NCI-H82 treated with DMSO at 0.1 percent for 48 hours (cell line): Measurements from ENCODE around the gene CPXM2.
A peak's percentile ranks its signal among the peaks of the same experiment; 100 is the strongest.

Source experiments
- DNase-seq: peaks from one replicate; lab custom pipeline; 2025; ENCODE audit not compliant: unreplicated experiment; lab: John Stamatoyannopoulos, UW

CPXM2 gene

DNA sequence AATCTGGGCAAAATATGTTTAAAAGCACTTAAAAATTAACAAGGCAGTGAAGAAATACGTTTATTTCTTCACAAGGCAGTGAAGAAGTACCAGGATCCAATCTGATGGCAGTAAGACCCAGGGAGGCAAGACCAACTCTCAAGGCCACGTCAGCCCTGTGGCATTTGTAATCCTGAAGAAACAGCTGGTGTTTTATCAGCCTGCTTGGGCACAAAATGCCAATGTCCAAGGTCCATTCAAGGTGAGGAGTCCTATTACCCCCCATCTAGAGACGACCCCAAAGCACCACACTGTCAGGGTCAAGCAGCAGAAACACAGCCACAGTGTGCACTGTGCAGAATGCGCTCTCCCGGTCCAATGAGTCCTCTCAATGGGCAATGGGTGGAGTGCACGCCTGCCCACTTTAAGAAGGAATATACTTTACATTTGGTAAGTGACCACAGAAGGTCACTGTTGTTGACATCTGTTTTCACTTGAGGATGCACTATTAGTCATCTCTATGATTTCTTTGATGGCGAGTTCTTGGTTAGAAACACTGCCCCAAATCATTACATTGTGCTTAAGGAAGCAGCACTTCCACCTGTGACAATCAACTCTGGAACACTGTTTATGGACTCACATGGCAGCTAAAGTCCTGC lies 12.8 kb downstream of the CPXM2 start:
- no peak for DNase-seq

DNA sequence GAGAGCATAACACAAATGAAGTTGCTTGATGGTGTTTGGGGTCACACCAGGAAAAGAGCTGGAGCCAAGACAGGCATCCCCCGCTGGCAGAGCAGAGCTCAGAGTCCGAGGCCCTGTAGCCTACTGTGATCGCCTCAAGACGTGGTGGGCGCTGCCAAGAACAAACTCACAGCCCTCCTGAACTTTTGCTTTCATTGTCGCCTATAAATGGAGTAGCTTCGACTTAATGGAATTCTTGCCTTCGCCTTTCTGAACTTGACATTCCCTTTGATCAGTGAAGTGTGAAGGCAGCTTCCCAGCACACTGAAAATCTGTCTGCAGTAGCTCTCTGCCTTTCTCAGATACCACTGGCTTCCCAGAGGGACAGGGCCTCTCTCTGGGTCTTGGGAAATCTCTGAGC lies 21.3 kb downstream of the CPXM2 start:
- DNase-seq, result no peak

- no peak for DNase-seq
Measured at GRCh38 chr10:123869020-123869414, 22.6 kb downstream of the CPXM2 start.

DNA sequence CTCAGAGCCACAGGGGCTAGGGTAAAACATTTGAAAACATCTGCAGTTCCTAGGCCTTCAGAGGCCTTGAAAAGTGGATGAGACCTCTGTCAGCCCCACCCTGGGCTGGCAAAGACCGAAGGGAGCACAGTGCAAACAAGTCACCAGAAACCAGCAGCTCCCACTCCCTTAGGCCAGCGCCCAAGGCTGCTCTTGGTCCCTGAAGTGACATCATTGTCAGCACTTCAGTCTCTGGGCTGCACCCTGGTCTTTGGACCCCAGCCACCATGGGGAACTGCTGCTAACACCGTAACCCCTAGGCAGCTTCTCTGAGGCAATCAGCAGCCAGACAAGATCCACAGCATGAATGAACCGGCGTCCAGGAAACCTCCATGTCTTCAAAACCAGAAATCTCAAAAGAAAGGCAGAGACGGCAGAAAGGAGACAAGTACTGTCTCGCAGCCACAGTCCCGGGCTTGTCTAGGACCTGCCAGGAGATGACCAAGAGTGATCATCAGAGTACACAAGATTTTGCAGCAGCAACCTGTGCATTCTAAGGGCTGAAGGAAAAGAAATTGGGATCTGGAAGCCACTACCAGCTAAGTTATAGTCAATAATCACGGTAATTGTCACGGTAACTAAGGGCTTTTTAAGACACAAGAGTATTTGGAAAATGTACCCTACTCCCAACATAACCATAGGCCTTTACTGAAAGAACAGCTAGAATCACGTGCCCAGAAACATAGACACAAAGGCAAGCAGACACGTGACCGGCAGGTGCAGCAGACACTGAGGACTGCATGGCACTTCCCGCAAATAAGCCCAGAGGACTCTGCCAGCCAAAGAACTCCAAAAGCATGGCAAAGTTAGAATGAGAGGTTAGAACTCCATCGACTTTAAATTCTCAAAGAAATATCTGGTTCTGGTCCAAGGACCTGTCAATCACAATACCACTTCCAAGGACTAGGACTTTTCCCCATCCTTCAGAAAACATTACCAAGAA lies 23.3 kb downstream of the CPXM2 start:
- no peak for DNase-seq

GRCh38 chr10:123865880-123866279 lies 25.7 kb downstream of the CPXM2 start:
- no peak for DNase-seq

GRCh38 chr10:123865350-123865749 lies 26.3 kb downstream of the CPXM2 start:
- no peak for DNase-seq

GRCh38 chr10:123864923-123865322 lies 26.7 kb downstream of the CPXM2 start:
- no peak for DNase-seq

DNA sequence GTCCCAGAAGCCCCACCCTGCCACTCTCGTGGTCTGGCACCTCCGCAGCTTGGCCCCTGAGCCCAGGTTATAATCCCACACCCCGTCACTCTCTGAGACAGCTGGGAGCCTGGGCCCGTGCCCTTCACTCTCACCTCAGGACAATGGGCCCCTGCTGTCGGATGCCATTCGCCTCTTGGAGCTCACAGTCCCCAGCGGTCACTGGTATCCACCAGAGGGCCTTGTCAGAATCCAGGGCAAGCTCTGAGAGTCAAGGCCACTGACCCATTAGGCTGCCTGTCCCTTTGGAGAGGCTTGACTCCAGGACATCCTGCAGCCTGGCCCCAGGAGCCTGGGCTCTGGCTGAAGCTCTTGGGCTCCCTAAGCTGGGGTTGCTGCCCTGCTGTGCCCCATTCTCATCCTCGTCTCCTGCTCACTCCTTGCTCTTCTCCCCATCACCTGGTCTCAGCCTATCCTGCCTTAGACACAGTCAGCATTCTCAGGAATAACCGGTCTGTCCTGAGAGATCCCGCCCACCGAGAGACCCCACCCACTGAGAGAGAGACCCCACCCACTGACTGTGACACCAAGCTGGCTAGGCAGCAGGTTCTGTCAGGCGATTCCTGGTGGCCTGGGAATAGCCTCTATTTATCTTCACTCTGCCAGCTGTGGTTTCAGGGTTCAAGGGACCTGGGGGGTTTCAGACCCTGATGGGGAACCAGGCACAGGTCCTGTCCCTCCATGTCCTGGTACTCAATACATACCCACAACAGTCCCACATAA lies 27.7 kb downstream of the CPXM2 start:
- DNase-seq, result no peak

DNA sequence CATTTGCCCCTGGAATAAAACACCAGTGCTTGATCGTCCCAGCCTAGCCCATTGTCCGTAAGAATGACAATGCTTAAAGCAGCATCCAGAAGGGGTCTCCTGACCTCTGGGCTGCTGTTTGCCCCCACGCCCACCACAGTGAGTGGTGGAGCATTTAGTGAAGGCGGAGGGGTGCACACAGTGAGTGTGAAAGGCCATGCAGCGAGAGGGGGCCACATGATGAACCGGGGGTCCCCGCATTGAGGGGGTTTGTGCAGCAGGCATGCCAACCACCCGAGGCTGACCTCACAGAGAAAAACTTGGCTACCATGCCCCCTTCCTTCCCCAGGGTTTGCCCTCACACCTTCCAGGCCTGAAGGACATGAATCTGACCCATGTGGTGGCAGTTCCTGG lies 28.4 kb downstream of the CPXM2 start:
- DNase-seq, result no peak

GRCh38 chr10:123862421-123863182 lies 29.0 kb downstream of the CPXM2 start:
- no peak for DNase-seq

DNA sequence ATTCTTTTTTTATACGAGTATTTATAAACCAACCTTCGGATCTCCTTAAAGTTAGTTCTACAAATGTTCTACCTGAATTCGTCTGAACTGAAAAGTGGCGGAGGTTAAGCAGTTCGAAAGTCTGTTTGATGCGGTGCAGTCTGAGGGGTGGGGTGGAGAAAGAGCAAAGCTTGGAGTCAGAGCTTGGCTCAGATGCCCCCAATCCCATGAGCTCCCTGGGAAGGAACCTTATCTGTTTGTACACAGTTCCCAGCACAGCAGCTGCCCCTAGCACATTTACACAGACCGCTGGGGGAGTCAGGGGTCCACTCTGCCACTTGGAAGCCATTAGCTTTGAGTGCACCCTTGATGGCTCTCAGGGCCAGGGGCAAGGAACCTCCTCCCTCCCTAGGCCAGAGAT lies 30.8 kb downstream of the CPXM2 start:
- DNase-seq, result no peak

GRCh38 chr10:123860209-123860608 lies 31.4 kb downstream of the CPXM2 start:
- DNase-seq, result no peak

DNA sequence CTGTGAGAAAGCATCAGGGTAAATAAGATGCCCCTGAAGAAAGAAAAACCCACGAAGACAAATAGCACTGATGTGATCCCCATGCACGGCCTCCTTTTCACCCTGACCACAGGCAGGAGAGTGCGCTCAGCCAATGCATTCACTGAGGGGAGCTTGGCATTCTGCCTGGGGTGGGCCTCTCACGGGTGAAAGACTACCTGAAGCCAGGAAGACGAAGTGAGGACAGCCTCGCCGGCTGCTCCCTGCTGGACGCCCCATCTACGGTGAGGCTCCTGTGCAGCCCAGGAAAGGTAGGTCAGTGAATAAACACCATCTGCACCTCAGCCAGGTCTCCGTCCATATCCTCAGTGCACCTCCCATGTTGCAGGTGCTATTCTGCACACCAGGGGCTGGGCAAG lies 32.0 kb downstream of the CPXM2 start:
- DNase-seq, result no peak

- DNase-seq, result no peak
Measured at GRCh38 chr10:123858907-123859652, 32.5 kb downstream of the CPXM2 start.

DNA sequence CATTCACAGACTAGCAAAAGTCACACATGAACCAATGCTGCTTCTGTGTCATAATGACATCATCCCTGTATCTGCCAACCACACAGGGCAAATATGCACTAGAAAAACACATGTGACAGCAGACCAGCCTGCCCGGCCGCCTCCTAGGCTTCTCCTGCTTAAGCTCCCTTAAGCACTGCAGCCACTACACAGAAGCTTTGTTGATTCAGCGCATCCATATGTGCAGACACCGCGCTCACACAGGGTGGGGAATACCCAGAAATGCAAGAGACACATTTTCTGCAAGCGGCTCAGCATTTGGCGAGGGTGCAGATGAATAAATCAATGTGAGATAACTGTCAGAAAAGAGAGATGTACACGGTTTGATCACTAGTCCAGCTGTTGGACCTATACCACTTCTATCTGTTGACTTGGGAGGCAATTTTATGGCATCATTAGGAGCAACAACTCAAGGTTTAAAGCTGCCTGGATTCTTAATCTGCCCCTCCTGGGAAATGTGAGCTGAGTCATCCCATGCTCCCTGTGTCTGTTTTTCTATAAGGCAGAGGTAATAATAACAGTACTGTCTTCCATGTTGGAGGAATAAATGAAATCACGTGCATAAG lies 33.4 kb downstream of the CPXM2 start:
- peak; percentile 6 for DNase-seq

GRCh38 chr10:123857616-123858015 lies 34.0 kb downstream of the CPXM2 start:
- no peak for DNase-seq

GRCh38 chr10:123855008-123855684 lies 36.5 kb downstream of the CPXM2 start:
- DNase-seq, result no peak

DNA sequence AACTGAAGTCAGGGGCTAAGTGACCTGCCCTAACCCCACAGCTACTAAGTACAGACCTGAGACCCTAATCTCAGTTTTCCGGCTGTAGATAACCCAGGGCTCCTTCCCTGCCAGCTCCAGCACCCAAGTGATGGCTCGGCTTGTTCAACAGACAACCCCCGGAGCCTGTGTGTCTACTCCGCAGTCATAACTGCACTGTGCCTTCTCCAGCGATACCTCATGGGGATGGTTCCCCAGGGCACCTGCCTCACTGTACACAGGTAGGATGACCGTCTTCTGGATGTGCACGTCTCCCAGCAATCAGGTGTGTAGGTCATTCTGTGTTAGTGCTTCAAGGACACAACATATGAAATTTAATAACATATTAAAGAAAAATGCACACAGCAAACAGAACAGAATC lies 37.1 kb downstream of the CPXM2 start:
- DNase-seq, result no peak

DNA sequence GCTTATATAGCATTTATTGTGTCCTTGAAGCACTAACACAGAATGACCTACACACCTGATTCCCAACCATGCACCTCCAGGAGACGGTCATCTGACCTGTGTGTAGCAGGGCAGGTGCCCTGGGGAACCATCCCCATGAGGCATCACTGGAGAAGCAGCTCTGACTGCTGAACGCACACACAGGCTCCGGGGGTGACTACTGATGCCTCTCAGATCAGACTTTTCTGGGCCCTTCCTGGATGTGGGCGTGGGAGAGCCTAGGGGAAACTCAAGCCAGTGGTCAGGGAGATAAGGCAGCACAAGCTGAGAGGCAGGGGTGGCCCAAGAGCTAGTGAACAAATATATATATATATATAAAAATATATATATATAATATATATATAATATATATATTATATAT lies 37.6 kb downstream of the CPXM2 start:
- DNase-seq, result no peak
